ENCODE data around the gene IRGM.
"Not testable (repeated sequence)": the region's sequence is repeated elsewhere in the genome, so short reads cannot be mapped to it uniquely, and the experiment has no call there.

Gene IRGM

GRCh38 chr5:150846308-150846653, at the start of gene IRGM:
TSS of gene IRGM (plus strand) at chr5:150846521. CDS start at chr5:150848124, 1,603 bp downstream.
- DNase-seq, result not testable (repeated sequence)

GRCh38 chr5:150797384-150797783, 48.9 kb upstream of the IRGM start:
- DNase-seq, result no peak

GRCh38 chr5:150801117-150801927, 45.0 kb upstream of the IRGM start:
- no peak for DNase-seq

- no peak for DNase-seq
These were observed 41.9 kb upstream of the IRGM start for GRCh38 chr5:150804388-150804787.

GRCh38 chr5:150809363-150809762, 37.0 kb upstream of the IRGM start:
- no peak for DNase-seq

GRCh38 chr5:150815010-150815409, 31.3 kb upstream of the IRGM start:
- DNase-seq, result no peak

- DNase-seq, result no peak
These were observed 29.4 kb upstream of the IRGM start for GRCh38 chr5:150816946-150817345.

- no peak for DNase-seq
These were observed 16.6 kb upstream of the IRGM start for GRCh38 chr5:150829744-150830143.

GRCh38 chr5:150831821-150832220, 14.5 kb upstream of the IRGM start:
- DNase-seq, result not testable (repeated sequence)

GRCh38 chr5:150836064-150836463, 10.3 kb upstream of the IRGM start:
- DNase-seq, result no peak

- DNase-seq, result no peak
These were observed 9.6 kb upstream of the IRGM start for GRCh38 chr5:150836703-150837102.

GRCh38 chr5:150845185-150845859, 999 bp upstream of the IRGM start:
- DNase-seq, result not testable (repeated sequence)

GRCh38 chr5:150846654-150847333, 473 bp downstream of the IRGM start:
- peak; percentile 58 for DNase-seq

GRCh38 chr5:150847334-150847695, 994 bp downstream of the IRGM start:
- no peak for DNase-seq

GRCh38 chr5:150848271-150848670, 1.9 kb downstream of the IRGM start:
- DNase-seq, result no peak

- DNase-seq, result no peak
These were observed 4.7 kb downstream of the IRGM start for GRCh38 chr5:150851039-150851438.

GRCh38 chr5:150853561-150853960, 7.2 kb downstream of the IRGM start:
- DNase-seq, result no peak

GRCh38 chr5:150856700-150857099, 10.4 kb downstream of the IRGM start:
- DNase-seq, result not testable (repeated sequence)

- DNase-seq, result no peak
These were observed 14.0 kb downstream of the IRGM start for GRCh38 chr5:150860246-150860821.

- DNase-seq, result no peak
These were observed 15.7 kb downstream of the IRGM start for GRCh38 chr5:150862070-150862469.

GRCh38 chr5:150879358-150879757, 33.0 kb downstream of the IRGM start:
- no peak for DNase-seq

GRCh38 chr5:150895431-150896428, 49.4 kb downstream of the IRGM start:
- DNase-seq, result no peak

All from activated naive CD4-positive, alpha-beta T cell treated with Interleukin-2 at 50 U/mL for 16 hours (primary cell).